ENCODE measurements around the gene RUNX3. TPM values are rescaled to one million over a fixed set of nuclear protein-coding genes. Genes with fewer than 3 reads are reported as not detected.

Gene RUNX3
- total and polyA plus RNA-seq, 2 of the 8 experiments (the other 6 are each of a cell fraction or from before 2014, with no cell fraction given), result 0.62 to 0.82 TPM

DNA sequence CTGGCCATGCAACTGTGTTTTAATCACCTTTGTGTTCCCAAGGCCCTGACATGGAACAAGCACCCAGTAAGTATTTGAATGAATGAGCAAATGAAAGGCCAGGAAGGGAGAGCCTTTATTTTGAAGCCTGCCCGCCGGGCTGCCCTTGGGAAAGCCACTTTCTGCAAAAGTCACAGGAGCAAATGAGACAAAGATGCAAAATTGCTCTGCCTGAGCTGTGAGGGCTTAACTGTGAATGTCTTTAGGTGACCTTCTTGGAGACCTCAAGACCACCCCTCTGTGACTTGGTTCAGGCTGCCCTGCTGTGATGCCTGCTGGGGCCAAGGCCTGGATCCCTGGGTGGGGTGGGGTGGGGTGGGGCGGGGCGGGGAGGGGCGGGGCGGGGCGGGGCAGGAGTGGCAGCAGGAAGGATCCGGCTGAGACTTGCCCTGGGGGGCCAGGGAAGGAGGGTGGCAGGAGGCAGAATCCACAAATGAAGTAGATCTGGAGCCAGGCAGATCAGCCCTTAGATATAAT lies 54.0 kb downstream of the RUNX3 start:
- Histone ChIP-seq H3K9ac (replicated peaks in 1 of 4; ENCODE audit: extremely low read depth in 1 of 4, low read depth in 3 of 4, low read length in 3 of 4) (no peak overlapping the region), H3K18ac (ENCODE audit: extremely low read depth, low read length) (no peak overlapping the region), H2BK12ac (ENCODE audit: low read depth, low read length) (no peak overlapping the region), H4K8ac (ENCODE audit: extremely low read depth, insufficient read depth, low read length) (no peak overlapping the region), H3K79me1 (ENCODE audit: low read depth, low read length) (no peaks in the 10 kb centered on the region), H4K5ac (ENCODE audit: insufficient read length, low read depth, low read length) (no peak overlapping the region), H3K23ac (ENCODE audit: insufficient read length) (no peak overlapping the region), H3K27ac (ENCODE audit: low read depth, low read length) (no peak overlapping the region), H3K4me2 (ENCODE audit: insufficient read depth in 1 of 2, low read depth in 2 of 2, low read length in 2 of 2) (no peak overlapping the region), H3K14ac (ENCODE audit: insufficient read length) (no peak overlapping the region), H3K56ac (replicated peaks; ENCODE audit: insufficient read length, low read depth, low read length) (no peak overlapping the region), H2BK20ac (ENCODE audit: low read length) (no peak overlapping the region), H3K36me3 (ENCODE audit: control insufficient read depth in 2 of 4, insufficient read depth in 4 of 4, low read length in 3 of 4) (no peaks in the 10 kb centered on the region), H2AK5ac (ENCODE audit: low read depth, low read length) (no peak overlapping the region), H2AFZ (ENCODE audit: low read length) (no peak overlapping the region), H3K27me3 (replicated peaks in 1 of 4; ENCODE audit: control insufficient read depth in 3 of 4, extremely low read depth in 1 of 4, insufficient read depth in 3 of 4, low read length in 3 of 4) (peaks cover 0 to 2% (median 0%) of the 10 kb centered on the region in 4 experiments; a peak in 1 of 7 replicates), H3K4ac (replicated peaks; ENCODE audit: insufficient read length, low read depth, low read length) (no peak overlapping the region), H3K79me2 (ENCODE audit: control insufficient read depth in 1 of 2, insufficient read depth in 2 of 2, low read length in 2 of 2) (no peaks in the 10 kb centered on the region), H3K4me1 (replicated peaks in 1 of 4; ENCODE audit: control insufficient read depth in 3 of 4, insufficient read depth in 4 of 4, low read length in 3 of 4) (peaks cover 0 to 2% (median 0%) of the 10 kb centered on the region in 4 experiments; a peak in 2 of 7 replicates), H4K91ac (replicated peaks; ENCODE audit: insufficient read length, low read length) (no peak overlapping the region), H2BK5ac (ENCODE audit: low read depth, low read length) (no peak overlapping the region), H2BK15ac (ENCODE audit: low read length) (peak overlapping the region; percentile 5; the same call in 1 of the 2 replicates), H3K23me2 (ENCODE audit: low read depth, low read length) (no peaks in the 10 kb centered on the region; the same call in 1 of the 2 replicates), H3K9me3 (ENCODE audit: insufficient read depth in 2 of 2, low read depth in 1 of 2, low read length in 1 of 2) (no peaks in the 10 kb centered on the region), H3K4me3 (ENCODE audit: extremely low read depth in 1 of 4, insufficient read depth in 2 of 4, low read depth in 3 of 4, low read length in 4 of 4) (no peak overlapping the region), H4K20me1 (replicated peaks in 1 of 2; ENCODE audit: control insufficient read depth in 1 of 2, insufficient read depth in 2 of 2, low read length in 2 of 2) (no peaks in the 10 kb centered on the region), H2BK120ac (replicated peaks; ENCODE audit: low read depth, low read length) (no peak overlapping the region)
- ChIA-PET POLR2A (ENCODE audit: partially characterized antibody) (interaction anchor here (1.1 kb wide), 1 partner anchor 198 kb away, joined by 3 read pairs; no protein-coding TSS in a partner anchor), CTCF (ENCODE audit: partially characterized antibody) (interaction anchor here (1.0 to 2.2 kb wide), 5 partner anchors 12 to 272 kb away, joined by 3 to 11 read pairs (median 4); no protein-coding TSS in a partner anchor)
- 80% methylated on average over 2 of the region's 8 CpGs; no CpG with 5 or more reads in 1 of the 2 experiments for WGBS, 2 experiments (ENCODE audit: extremely low coverage in 1 of 2, insufficient coverage in 1 of 2, insufficient read length in 1 of 2, insufficient replicate concordance in 2 of 2, low coverage in 1 of 2, low lambda C conversion rate in 2 of 2, missing lambda C conversion rate in 1 of 2)
- no peak for FAIRE-seq
- peak in 1 of 2 experiments; percentile 39 for DNase-seq (ENCODE audit: low read depth in 1 of 2, low spot score in 2 of 2)
- no peak for TF ChIP-seq CHD1 (IDR thresholded peaks at IDR 0.05; ENCODE audit: low read depth, low read length)
- no peak for TF ChIP-seq RXRA (IDR thresholded peaks at IDR 0.05; ENCODE audit: insufficient read depth, low read depth, low read length)
- TF ChIP-seq, protein P1, sequence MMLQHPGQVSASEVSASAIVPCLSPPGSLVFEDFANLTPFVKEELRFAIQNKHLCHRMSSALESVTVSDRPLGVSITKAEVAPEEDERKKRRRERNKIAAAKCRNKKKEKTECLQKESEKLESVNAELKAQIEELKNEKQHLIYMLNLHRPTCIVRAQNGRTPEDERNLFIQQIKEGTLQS (IDR thresholded peaks at IDR 0.05; ENCODE audit: insufficient read depth, low read depth, low read length), result no peak
- TF ChIP-seq KDM5A (IDR thresholded peaks at IDR 0.05; ENCODE audit: low read length), result no peak
- no peak for TF ChIP-seq ASH2L (IDR thresholded peaks at IDR 0.05; ENCODE audit: low read length)
- TF ChIP-seq MAFK (IDR thresholded peaks at IDR 0.05; ENCODE audit: low read depth, low read length), result no peak
- TF ChIP-seq GABPA (IDR thresholded peaks at IDR 0.05; ENCODE audit: borderline replicate concordance, insufficient read depth, low read length), result no peak
- no peak for TF ChIP-seq SAP30 (IDR thresholded peaks at IDR 0.05; ENCODE audit: insufficient read depth, insufficient replicate concordance, low read length)
- no peak for TF ChIP-seq BACH1 (IDR thresholded peaks at IDR 0.05; ENCODE audit: low read length)
- no peak for TF ChIP-seq SIRT6 (IDR thresholded peaks at IDR 0.05; ENCODE audit: low read length)
- no peak for TF ChIP-seq ZNF274 (IDR thresholded peaks at IDR 0.05; ENCODE audit: borderline replicate concordance, extremely low read depth, low read length)
- no peak for TF ChIP-seq CEBPB (IDR thresholded peaks at IDR 0.05; ENCODE audit: low read depth, low read length)
- TF ChIP-seq GTF2F1 (IDR thresholded peaks at IDR 0.05; ENCODE audit: borderline replicate concordance, low read depth, low read length), result no peak
- TF ChIP-seq BRCA1 (IDR thresholded peaks at IDR 0.05; ENCODE audit: low read depth, low read length), result no peak

Data from H1 (cell line).